Heart left ventricle (tissue), 13 donors: ENCODE measurements around the gene ANKRD45.

Experiments
- POLR2A ChIP-seq, 2 donors: fragments of 450-650 bp; IDR thresholded peaks; one replicate each; pipeline ENCODE4 v1.6.1; 2017; ENCODE audit warnings: antibody characterized with exemption in 2 of 2, mild to moderate bottlenecking in 2 of 2, moderate library complexity in 2 of 2
- TF ChIP-seq, protein P1 (sequence below), 12 donors: fragments of 200-600 bp; sonication (generic) in 4 of 12; IDR thresholded peaks; one replicate each; pipeline versions ENCODE4 v1.5.0 to v1.8.0; 2018 to 2022; ENCODE audit warnings: antibody characterized with exemption in 12 of 12, mild to moderate bottlenecking in 5 of 12
- donor health status: ischemic (EF 13 %, LVEDD 7.1; RV severe dilation, severe dysfunction).
- donor health status: DM: no; HTN: yes; CAD: no.
- donor health status: DM: no; HTN: no; CAD: no.
- donor health status: ischemic (EF 25% LVEDD 6.9; RV normal size, moderate dysfunction).
- donor health status: ischemic (EF 25% LVEDD 5.7; RV mildly dilated, moderate dysfunction).
- donor health status: ischemic (EF 35%, LVEDD 5.7; RV mildly dilated, moderate dysfunction).
- donor health status: nonischemic (EF 11% LVEDD 7.7; RV severe dilation, severe dysfunction).
- donor health status: DM: yes; HTN: yes; CAD: no.
- donor health status: PGD.
- donor health status: ischemic (EF 29% LVEDD 5.4; RV normal size, mild dysfunction).
- donor health status: nonischemic (EF 23%, LVEDD 6.1; RV moderate dilation, normal function).

- TF ChIP-seq, protein P1, sequence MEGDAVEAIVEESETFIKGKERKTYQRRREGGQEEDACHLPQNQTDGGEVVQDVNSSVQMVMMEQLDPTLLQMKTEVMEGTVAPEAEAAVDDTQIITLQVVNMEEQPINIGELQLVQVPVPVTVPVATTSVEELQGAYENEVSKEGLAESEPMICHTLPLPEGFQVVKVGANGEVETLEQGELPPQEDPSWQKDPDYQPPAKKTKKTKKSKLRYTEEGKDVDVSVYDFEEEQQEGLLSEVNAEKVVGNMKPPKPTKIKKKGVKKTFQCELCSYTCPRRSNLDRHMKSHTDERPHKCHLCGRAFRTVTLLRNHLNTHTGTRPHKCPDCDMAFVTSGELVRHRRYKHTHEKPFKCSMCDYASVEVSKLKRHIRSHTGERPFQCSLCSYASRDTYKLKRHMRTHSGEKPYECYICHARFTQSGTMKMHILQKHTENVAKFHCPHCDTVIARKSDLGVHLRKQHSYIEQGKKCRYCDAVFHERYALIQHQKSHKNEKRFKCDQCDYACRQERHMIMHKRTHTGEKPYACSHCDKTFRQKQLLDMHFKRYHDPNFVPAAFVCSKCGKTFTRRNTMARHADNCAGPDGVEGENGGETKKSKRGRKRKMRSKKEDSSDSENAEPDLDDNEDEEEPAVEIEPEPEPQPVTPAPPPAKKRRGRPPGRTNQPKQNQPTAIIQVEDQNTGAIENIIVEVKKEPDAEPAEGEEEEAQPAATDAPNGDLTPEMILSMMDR (IDR thresholded peaks at IDR 0.05): no peak
- no peak for TF ChIP-seq POLR2A (IDR thresholded peaks at IDR 0.05)
Measured at GRCh38 chr1:173682184-173682583, 12.5 kb upstream of the ANKRD45 start.
